Measurements from ENCODE around the gene MBLAC1. TPM values are rescaled to one million over a fixed set of nuclear protein-coding genes. Genes with fewer than 3 reads are reported as not detected.

Gene MBLAC1
- total and polyA plus RNA-seq, 10 of the 15 experiments (the other 5 are each of a cell fraction or from before 2014, with no cell fraction given), result 0.24 to 3.2 (median 1.8) TPM; not detected in 1

DNA sequence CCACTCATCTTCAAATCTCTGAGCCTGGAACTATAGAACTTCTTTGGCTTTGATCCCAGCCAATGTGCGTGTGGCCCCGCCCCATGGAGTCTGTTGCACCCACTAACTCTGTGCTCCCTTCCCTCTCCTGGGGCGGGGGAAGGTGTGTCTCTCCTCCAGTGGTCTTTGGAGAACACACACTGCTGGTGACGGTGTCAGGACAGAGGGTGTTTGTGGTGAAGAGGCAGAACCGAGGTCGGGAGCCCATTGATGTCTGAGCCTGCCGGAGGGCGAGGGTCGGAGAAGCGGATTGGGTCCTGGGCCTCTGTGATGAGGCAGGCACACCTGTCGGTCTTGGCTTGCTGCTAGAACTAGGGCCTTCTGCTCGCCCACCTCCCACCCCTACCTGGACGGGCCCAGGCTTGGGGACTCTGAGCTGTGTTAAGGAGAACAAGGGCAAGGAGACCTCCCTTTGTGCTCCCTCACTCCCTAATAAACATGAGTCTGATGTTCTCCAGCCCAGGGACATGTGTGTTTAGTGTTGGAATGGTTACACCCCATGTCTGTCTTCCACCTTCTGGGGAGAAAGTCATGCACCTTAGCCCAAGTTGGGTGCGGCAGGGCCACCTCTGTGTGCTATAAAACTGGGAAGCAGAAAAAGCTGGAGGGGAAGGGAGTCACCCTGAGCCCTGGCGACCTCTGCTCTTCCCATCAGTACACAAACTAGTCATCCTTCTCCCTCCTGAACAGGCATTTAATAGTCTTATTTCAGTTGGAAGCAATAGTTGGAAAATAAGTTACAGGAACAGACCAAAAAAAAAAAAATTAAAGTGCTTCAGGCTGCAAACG, 27.2 kb downstream of the MBLAC1 start:
- BruUV-seq (replicated peaks), result no TSS peak
- Histone ChIP-seq H3K27me3 (replicated peaks in 1 of 2; ENCODE audit: control insufficient read depth in 2 of 2, insufficient read depth in 2 of 2, low read length in 1 of 2) (no peaks in the 10 kb centered on the region), H3K36me3 (ENCODE audit: control insufficient read depth in 2 of 2, insufficient read depth in 2 of 2, low read length in 1 of 2) (peaks cover 0 to 15% of the 10 kb centered on the region in 2 experiments), H3K4me3 (no peak overlapping the region), H3K4me2 (ENCODE audit: control insufficient read depth, insufficient read depth) (no peak overlapping the region), H2AFZ (ENCODE audit: control insufficient read depth, low read depth, low read length) (no peak overlapping the region), H3K9ac (ENCODE audit: control insufficient read depth, insufficient read depth, low read length) (no peak overlapping the region), H3K27ac (ENCODE audit: control insufficient read depth, insufficient read depth) (no peak overlapping the region), H3K9me3 (replicated peaks; ENCODE audit: control insufficient read depth, insufficient read depth, low read length) (no peaks in the 10 kb centered on the region), H3K79me2 (ENCODE audit: control insufficient read depth, insufficient read depth, low read length) (peaks cover 32% of the 10 kb centered on the region), H3K4me1 (ENCODE audit: control insufficient read depth, insufficient read depth, low read length) (peaks cover 18% of the 10 kb centered on the region), H4K20me1 (ENCODE audit: control insufficient read depth, insufficient read depth) (no peaks in the 10 kb centered on the region)
- in situ Hi-C loops (cut with MboI), result no loop called here
- intact Hi-C loops (cut with micrococcal nuclease; ENCODE audit: unreplicated experiment), result no loop called here
- FAIRE-seq (no peak), ATAC-seq (no peak), DNase-seq (ENCODE audit: low read depth, low spot score) (no peak)
- ChIA-PET RAD21 (ENCODE audit: unreplicated experiment) (interaction anchor here (1.8 kb wide), 1 partner anchor 23 kb away, joined by 4 read pairs; the partner anchor contains the start of genes GPC2 and STAG3), SMC1A (ENCODE audit: uncharacterized antibody, unreplicated experiment) (interaction anchor here (1.1 kb wide), 1 partner anchor 20 kb away, joined by 3 read pairs; no protein-coding TSS in a partner anchor), POLR2A (interaction anchor here (1.4 kb wide), 1 partner anchor 13 kb away, joined by 3 read pairs; no protein-coding TSS in a partner anchor), CTCF (no interaction called here)
- WGBS (ENCODE audit: insufficient coverage, insufficient replicate concordance, low lambda C conversion rate, missing lambda C conversion rate), result 71% methylated on average over 16 of the region's 16 CpGs
- no peak for TF ChIP-seq HDAC2 (IDR thresholded peaks at IDR 0.05)
- peak; percentile 47; the same call in 1 of the 2 replicates for TF ChIP-seq POLR2A (IDR thresholded peaks at IDR 0.05; ENCODE audit: low read depth, low read length)

DNA sequence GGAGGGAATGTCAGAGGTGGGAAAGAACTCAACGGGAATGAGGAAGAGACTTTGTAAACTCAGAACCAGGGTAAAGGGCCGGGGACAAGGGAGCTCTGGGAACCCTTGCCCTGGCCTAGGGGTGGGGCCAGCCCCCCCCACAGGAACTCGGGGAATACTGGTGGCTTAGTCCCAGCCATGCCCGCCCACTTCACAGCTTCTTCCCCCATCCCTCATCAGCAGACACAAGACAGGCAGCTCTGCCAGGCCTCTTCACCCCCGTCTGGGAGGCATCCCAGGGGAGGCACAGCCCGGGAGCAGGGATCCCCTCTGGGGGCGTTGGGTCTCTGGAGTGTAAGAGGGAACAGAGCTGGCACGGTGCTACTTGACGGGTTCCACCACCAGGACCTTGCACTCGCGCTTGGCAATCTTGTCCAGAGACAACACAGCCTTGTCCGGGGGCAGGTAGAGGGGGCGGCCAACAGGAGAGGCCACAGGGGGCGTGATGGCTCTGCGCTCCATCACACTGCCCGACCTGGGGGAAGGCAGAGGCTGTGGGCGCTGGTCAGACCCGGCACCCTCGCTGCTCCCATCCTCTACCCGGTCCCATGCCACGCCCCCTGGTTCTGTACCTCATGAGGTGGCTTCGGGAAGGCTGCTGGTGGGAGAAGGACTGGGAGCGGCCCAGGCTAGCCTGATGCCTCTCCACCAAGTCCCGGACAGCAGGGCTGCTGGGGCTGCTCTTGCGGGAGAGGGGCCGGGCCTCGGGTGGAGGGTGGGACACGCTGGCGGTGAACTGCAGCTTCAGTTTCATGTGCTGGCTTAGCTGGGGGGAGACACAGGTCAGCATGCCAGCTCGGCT, 28.1 kb downstream of the MBLAC1 start:
- intact Hi-C loops (cut with micrococcal nuclease; ENCODE audit: unreplicated experiment) (no loop called here), in situ Hi-C loops (cut with MboI) (no loop called here)
- peaks cover 0 to 15% of the 10 kb centered on the region in 2 experiments for H3K36me3 ChIP-seq (ENCODE audit: control insufficient read depth in 2 of 2, insufficient read depth in 2 of 2, low read length in 1 of 2)
- H3K4me3 ChIP-seq, result no peak overlapping the region
- BruUV-seq (replicated peaks), result no TSS peak
- DNase-seq (ENCODE audit: low read depth, low spot score) (no peak), ATAC-seq (no peak), FAIRE-seq (no peak)
- ChIA-PET POLR2A (interaction anchor here (0.5 to 1.1 kb wide), 3 partner anchors 20 to 199 kb away, joined by 3 to 5 read pairs (median 3); no protein-coding TSS in a partner anchor), RAD21 (ENCODE audit: unreplicated experiment) (no interaction called here), SMC1A (ENCODE audit: uncharacterized antibody, unreplicated experiment) (interaction anchor here (1.1 kb wide), 1 partner anchor 21 kb away, joined by 3 read pairs; no protein-coding TSS in a partner anchor), CTCF (interaction anchor here (2.7 kb wide), 1 partner anchor 14 kb away, joined by 9 read pairs; the partner anchor contains the start of gene GAL3ST4)
- H3K9me3 ChIP-seq (replicated peaks; ENCODE audit: control insufficient read depth, insufficient read depth, low read length), result no peaks in the 10 kb centered on the region
- peaks cover 18% of the 10 kb centered on the region for H3K4me1 ChIP-seq (ENCODE audit: control insufficient read depth, insufficient read depth, low read length)
- peaks cover 23% of the 10 kb centered on the region for H3K79me2 ChIP-seq (ENCODE audit: control insufficient read depth, insufficient read depth, low read length)
- no peak overlapping the region for H2AFZ ChIP-seq (ENCODE audit: control insufficient read depth, low read depth, low read length)
- no peaks in the 10 kb centered on the region for H4K20me1 ChIP-seq (ENCODE audit: control insufficient read depth, insufficient read depth)
- H3K27ac ChIP-seq (ENCODE audit: control insufficient read depth, insufficient read depth), result no peak overlapping the region
- H3K9ac ChIP-seq (ENCODE audit: control insufficient read depth, insufficient read depth, low read length), result no peak overlapping the region
- H3K27me3 ChIP-seq (replicated peaks in 1 of 2; ENCODE audit: control insufficient read depth in 2 of 2, insufficient read depth in 2 of 2, low read length in 1 of 2), result no peaks in the 10 kb centered on the region
- no peak for TF ChIP-seq RELA (IDR thresholded peaks at IDR 0.05; ENCODE audit: borderline replicate concordance, partially characterized antibody)
- TF ChIP-seq TCF7 (IDR thresholded peaks at IDR 0.05; ENCODE audit: borderline replicate concordance), result no peak
- TF ChIP-seq WRNIP1 (IDR thresholded peaks at IDR 0.05; ENCODE audit: borderline replicate concordance, low read depth, low read length), result no peak
- no peak for TF ChIP-seq ZNF207 (IDR thresholded peaks at IDR 0.05; ENCODE audit: borderline replicate concordance)
- no peak for TF ChIP-seq NFIC (IDR thresholded peaks at IDR 0.05; ENCODE audit: low read depth, low read length)
- TF ChIP-seq SMC3 (IDR thresholded peaks at IDR 0.05; ENCODE audit: borderline replicate concordance, low read length), result no peak
- no peak for TF ChIP-seq STAT3 (IDR thresholded peaks at IDR 0.05; ENCODE audit: low read depth, low read length)
- no peak for TF ChIP-seq ESRRA (IDR thresholded peaks at IDR 0.05; ENCODE audit: low read length)
- no peak for TF ChIP-seq POLR2AphosphoS2 (IDR thresholded peaks at IDR 0.05; ENCODE audit: low read depth, low read length)
- no peak overlapping the region for H3K4me2 ChIP-seq (ENCODE audit: control insufficient read depth, insufficient read depth)
- 76% methylated on average over 30 of the region's 30 CpGs for WGBS (ENCODE audit: insufficient coverage, insufficient replicate concordance, low lambda C conversion rate, missing lambda C conversion rate)

All from GM12878 (cell line).